ENCODE measurements around the gene NUCB1. TPM values are rescaled to one million over a fixed set of nuclear protein-coding genes. Genes with fewer than 3 reads are reported as not detected.

Gene NUCB1
- total and polyA plus RNA-seq, 9 of the 15 experiments (the other 6 are each of a cell fraction or from before 2014, with no cell fraction given): 3.1 to 153 (median 71.7) TPM

DNA sequence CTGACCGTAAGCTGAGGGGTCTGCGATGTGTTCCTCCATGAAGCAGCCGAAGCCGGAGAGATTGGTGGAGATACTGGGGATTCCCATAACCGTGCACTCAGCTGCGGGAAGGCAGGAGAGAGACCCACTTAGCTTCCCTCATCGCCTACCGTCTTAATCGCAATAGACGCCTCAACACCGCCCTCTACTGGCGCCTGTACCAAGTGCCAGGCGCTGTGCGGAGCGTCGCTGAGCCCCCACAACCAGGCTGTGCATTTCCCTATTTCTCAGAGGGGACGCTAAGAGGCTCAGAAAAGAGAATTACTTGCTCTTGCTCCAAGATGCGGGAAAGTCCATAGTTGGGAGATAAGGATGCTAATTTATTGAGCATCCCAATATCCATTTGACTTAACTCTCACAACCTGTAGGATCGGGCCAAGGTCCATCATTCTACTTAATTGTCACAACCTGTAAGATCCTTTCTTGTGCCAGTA is 70.8 kb downstream of the NUCB1 start (continued):
- TF ChIP-seq KDM5B (IDR thresholded peaks at IDR 0.05; ENCODE audit: insufficient replicate concordance, low read depth, low read length) (no peak), MAZ (CRISPR knock-in tag; conservative IDR thresholded peaks at IDR 0.05 in 1 of 2, IDR thresholded peaks at IDR 0.05 in 1 of 2) (peak; percentile 41 to 82; a peak in 2 of 4 replicates), TEAD4 (IDR thresholded peaks at IDR 0.05; ENCODE audit: low read length) (peak; percentile 7; the same call in 1 of the 2 replicates), TEAD4 (CRISPR knock-in tag; IDR thresholded peaks at IDR 0.05; ENCODE audit: borderline replicate concordance) (no peak)
- TF ChIP-seq, protein P1, sequence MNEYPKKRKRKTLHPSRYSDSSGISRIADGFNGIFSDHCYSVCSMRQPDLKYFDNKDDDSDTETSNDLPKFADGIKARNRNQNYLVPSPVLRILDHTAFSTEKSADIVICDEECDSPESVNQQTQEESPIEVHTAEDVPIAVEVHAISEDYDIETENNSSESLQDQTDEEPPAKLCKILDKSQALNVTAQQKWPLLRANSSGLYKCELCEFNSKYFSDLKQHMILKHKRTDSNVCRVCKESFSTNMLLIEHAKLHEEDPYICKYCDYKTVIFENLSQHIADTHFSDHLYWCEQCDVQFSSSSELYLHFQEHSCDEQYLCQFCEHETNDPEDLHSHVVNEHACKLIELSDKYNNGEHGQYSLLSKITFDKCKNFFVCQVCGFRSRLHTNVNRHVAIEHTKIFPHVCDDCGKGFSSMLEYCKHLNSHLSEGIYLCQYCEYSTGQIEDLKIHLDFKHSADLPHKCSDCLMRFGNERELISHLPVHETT (CRISPR knock-in tag; conservative IDR thresholded peaks at IDR 0.05 in 1 of 2, IDR thresholded peaks at IDR 0.05 in 1 of 2): 0 out of 4 replicates have a peak, but pooled peaks of 1 of the 2 experiments have one; percentile 29
- TF ChIP-seq, protein P2, sequence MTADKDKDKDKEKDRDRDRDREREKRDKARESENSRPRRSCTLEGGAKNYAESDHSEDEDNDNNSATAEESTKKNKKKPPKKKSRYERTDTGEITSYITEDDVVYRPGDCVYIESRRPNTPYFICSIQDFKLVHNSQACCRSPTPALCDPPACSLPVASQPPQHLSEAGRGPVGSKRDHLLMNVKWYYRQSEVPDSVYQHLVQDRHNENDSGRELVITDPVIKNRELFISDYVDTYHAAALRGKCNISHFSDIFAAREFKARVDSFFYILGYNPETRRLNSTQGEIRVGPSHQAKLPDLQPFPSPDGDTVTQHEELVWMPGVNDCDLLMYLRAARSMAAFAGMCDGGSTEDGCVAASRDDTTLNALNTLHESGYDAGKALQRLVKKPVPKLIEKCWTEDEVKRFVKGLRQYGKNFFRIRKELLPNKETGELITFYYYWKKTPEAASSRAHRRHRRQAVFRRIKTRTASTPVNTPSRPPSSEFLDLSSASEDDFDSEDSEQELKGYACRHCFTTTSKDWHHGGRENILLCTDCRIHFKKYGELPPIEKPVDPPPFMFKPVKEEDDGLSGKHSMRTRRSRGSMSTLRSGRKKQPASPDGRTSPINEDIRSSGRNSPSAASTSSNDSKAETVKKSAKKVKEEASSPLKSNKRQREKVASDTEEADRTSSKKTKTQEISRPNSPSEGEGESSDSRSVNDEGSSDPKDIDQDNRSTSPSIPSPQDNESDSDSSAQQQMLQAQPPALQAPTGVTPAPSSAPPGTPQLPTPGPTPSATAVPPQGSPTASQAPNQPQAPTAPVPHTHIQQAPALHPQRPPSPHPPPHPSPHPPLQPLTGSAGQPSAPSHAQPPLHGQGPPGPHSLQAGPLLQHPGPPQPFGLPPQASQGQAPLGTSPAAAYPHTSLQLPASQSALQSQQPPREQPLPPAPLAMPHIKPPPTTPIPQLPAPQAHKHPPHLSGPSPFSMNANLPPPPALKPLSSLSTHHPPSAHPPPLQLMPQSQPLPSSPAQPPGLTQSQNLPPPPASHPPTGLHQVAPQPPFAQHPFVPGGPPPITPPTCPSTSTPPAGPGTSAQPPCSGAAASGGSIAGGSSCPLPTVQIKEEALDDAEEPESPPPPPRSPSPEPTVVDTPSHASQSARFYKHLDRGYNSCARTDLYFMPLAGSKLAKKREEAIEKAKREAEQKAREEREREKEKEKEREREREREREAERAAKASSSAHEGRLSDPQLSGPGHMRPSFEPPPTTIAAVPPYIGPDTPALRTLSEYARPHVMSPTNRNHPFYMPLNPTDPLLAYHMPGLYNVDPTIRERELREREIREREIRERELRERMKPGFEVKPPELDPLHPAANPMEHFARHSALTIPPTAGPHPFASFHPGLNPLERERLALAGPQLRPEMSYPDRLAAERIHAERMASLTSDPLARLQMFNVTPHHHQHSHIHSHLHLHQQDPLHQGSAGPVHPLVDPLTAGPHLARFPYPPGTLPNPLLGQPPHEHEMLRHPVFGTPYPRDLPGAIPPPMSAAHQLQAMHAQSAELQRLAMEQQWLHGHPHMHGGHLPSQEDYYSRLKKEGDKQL (CRISPR knock-in tag; IDR thresholded peaks at IDR 0.05; ENCODE audit: borderline replicate concordance): no peak
- TF ChIP-seq, protein P3, sequence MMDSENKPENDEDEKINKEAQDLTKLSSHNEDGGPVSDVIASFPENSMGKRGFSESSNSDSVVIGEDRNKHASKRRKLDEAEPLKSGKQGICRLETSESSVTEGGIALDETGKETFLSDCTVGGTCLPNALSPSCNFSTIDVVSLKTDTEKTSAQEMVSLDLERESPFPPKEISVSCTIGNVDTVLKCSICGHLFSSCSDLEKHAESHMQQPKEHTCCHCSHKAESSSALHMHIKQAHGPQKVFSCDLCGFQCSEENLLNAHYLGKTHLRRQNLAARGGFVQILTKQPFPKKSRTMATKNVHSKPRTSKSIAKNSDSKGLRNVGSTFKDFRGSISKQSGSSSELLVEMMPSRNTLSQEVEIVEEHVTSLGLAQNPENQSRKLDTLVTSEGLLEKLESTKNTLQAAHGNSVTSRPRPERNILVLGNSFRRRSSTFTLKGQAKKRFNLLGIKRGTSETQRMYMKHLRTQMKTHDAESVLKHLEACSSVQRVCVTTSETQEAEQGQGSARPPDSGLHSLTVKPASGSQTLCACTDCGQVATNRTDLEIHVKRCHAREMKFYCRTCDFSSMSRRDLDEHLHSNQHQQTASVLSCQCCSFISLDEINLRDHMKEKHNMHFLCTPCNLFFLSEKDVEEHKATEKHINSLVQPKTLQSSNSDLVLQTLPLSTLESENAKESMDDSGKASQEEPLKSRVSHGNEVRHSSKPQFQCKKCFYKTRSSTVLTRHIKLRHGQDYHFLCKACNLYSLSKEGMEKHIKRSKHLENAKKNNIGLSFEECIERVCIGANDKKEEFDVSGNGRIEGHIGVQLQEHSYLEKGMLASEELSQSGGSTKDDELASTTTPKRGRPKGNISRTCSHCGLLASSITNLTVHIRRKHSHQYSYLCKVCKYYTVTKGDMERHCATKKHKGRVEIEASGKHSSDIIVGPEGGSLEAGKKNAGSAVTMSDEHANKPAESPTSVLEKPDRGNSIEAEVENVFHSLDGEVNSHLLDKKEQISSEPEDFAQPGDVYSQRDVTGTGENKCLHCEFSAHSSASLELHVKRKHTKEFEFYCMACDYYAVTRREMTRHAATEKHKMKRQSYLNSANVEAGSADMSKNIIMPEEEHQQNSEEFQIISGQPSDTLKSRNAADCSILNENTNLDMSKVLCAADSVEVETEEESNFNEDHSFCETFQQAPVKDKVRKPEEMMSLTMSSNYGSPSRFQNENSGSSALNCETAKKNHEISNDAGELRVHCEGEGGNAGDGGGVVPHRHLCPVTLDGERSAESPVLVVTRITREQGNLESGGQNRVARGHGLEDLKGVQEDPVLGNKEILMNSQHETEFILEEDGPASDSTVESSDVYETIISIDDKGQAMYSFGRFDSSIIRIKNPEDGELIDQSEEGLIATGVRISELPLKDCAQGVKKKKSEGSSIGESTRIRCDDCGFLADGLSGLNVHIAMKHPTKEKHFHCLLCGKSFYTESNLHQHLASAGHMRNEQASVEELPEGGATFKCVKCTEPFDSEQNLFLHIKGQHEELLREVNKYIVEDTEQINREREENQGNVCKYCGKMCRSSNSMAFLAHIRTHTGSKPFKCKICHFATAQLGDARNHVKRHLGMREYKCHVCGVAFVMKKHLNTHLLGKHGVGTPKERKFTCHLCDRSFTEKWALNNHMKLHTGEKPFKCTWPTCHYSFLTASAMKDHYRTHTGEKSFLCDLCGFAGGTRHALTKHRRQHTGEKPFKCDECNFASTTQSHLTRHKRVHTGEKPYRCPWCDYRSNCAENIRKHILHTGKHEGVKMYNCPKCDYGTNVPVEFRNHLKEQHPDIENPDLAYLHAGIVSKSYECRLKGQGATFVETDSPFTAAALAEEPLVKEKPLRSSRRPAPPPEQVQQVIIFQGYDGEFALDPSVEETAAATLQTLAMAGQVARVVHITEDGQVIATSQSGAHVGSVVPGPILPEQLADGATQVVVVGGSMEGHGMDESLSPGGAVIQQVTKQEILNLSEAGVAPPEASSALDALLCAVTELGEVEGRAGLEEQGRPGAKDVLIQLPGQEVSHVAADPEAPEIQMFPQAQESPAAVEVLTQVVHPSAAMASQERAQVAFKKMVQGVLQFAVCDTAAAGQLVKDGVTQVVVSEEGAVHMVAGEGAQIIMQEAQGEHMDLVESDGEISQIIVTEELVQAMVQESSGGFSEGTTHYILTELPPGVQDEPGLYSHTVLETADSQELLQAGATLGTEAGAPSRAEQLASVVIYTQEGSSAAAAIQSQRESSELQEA (IDR thresholded peaks at IDR 0.05; ENCODE audit: low read depth): 0 out of 2 replicates have a peak, but pooled peaks have one; percentile 15
